Embryonic facial prominence (tissue), 1 donor: Measurements from ENCODE around the gene PAEP.

Experiments
- DNase-seq: peaks from one replicate; pipeline ENCODE4 v3.0.0-alpha.2; 2016; ENCODE audit errors: extremely low spot score

PAEP gene

DNA sequence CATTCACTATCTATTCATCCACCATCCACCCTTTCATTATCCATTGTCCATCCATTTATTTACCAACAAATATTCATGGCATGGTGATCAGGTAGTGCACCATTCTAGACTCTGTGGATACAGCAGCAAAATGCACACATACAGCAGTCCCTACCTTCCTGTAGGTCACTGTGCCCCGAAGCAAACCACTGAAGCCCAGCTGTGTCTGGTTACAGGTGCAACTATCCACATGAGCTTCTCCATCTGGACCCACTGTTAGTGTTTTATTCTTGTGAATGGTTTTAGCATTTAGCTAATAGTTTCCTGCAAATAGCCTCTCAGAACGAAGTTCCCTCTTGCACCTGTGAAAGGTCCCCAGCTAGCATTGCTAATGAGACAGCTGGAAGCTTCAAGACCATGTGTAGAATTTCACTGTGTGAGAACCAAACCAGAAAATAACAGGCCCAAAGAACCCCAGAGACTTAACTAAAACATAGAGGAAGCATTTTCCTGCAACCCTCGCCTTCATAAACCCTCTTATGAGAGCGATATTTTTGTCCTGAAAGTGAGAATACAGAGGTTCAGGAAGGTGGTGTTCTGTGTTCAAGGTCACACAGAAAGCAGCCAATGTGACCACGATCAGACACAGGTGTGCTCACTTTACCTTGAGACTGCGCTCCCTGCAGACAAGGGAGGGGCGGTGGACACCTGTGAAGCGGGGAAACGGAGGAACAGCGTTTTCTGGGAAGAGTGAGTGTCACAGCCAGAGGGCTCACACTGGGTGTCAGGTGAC, 18.5 kb downstream of the PAEP start:
- DNase-seq: no peak

GRCh38 chr9:135580664-135581380, 19.3 kb downstream of the PAEP start:
- DNase-seq: no peak

DNA sequence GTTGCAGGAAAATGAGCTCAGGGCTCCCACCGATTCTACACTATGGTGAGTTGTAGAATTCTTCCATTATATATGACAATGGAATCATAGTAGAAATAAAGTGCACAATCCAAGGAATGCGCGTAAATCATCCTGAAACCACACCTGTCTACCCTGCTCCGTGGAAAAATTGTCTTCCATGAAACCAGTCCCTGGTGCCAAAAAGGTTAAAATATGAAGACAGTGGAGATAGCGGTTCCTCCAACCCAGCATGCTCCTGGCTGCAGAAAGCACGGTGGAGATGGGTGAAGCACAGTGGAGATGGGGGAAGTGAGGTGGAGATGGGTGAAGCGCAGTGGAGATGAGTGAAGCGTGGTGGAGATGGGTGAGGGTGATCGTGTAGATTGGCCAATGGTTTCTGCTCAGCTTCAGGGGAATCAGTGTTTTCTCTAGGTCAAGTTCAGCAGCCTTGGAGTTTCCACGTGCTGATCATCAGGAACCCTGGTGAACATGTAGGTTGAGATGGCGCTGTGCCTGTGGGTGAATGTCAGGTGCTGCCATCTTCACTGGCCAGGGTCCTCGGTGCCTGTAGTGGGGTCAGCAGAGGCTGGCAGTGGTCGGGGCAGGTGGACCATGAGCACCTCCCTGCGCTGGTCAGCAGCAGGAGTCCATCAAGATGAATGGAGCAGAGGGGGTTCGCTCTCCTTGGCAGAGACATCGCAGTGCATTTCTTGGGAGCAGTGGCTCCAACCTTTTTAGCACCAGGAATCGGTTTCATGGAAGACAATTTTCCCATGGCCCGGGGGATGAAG, 20.3 kb downstream of the PAEP start:
- no peak for DNase-seq

DNA sequence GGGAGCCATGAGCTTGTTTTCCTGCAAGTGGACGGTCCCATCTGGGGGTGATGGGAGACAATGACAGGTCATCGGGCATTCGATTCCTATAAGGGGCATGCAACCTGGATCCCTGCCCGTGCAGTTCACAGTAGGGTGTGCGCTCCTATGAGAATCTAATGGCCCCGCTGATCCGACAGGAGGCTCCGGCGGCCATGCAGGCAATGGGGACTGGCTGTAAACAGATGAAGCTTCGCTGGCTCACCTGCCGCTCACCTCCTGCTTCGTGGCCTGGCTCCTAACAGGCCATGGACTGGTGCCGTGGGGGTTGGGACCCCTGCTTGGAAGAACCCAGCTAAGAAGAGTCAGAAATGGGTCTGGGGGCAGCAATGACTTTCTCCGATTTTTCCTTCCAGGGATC, 21.0 kb downstream of the PAEP start:
- DNase-seq: no peak

GRCh38 chr9:135582966-135583687, 21.6 kb downstream of the PAEP start:
- DNase-seq: no peak

DNA sequence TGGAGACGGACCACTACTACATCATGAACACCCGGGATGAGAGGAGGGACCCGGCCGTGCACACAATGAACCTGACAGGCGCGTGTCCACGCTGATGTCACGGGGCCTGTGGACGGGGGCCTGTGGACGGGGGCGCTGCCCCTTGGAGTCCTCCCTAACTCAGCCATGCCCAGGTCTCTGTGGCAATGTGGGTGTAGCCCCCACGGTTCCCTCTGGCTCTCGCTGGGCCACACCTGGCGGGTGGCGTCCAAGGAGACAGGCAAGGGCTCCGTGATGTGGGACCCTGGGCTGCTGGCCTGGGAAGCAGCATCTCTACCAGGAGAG, 22.1 kb downstream of the PAEP start:
- DNase-seq: no peak

DNA sequence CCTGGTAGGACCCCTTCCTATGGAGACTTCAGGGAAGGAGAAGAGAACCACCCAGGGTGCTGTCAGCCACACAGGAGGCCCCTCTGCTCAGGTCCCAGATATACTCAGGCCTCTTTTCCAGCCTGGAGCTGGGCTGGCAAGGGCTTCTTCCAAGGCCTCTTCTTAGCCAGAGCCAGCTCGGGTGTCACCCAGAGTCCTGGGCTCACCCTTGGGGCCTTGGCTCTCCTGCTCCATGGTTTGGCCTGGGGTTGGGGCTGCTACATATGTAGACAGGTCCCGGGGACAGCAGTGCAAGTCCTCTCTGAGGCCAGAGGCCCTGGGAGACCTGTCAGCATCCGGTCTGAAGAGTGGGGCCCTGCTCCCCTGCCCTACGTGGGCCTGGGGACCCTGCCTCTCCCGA, 22.8 kb downstream of the PAEP start:
- no peak for DNase-seq

- DNase-seq: no peak
These were observed 23.4 kb downstream of the PAEP start for GRCh38 chr9:135584934-135585333.

DNA sequence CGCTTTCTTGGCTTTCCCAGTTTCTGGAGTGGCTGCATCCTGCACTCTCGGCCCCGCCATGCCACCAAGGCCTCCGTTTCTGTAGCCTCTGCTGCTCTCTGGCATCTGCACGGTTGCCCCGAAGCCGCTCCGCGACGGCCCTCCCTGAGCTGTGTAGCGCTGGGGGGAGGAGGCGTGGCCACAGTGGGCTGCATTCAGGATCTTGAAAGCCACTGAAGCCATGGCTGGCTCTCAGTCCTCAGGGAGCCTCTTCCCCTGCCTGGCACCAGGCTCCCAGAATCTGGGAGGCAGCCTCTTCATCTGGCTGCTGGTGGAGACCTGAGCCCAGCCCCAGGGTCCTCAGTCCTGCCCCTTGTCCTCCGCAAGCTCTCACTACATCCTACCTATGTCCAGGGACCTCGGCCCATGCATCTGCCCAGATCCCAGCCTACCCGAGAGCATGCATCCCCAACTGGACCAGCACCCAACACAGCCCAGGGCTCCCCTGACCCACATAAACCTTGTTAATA, 25.1 kb downstream of the PAEP start:
- no peak for DNase-seq

GRCh38 chr9:135587658-135588057, 26.1 kb downstream of the PAEP start:
- no peak for DNase-seq

- DNase-seq: no peak
These were observed 26.8 kb downstream of the PAEP start for GRCh38 chr9:135588371-135588770.

DNA sequence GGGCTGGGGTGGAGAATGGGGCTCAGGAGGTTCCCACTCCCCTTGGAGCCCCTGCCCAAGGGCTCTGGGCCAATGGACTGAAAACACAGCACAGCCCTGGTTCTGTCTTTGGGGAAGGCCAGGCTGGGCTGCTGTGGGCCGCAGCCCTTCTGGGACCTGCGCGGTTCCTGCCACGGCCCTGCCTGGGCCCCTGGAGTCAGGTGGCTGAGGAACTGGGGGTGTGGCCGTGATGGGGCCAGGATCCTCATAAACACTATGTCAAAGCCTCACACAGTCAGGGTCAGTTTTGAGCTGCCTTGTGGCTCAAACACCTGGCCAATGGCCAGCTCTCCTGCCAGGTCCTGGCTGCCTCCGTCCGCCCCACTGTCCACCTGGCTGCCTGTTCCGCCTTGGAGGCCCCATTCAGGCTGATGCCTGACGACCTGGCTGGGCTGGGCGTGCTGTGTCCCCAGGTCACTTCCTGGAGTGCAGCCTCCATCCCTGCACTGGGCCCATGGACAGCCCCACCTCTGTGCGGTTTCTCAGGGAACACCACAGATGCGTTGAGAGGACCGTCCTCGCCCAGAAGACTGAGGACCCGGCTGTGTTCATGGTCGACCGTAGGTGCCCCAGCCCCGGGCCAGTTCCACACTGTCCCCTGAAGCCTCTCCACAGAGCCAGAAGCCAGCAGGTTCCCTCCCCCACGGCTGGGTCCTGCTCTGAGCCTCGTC, 27.5 kb downstream of the PAEP start:
- no peak for DNase-seq

DNA sequence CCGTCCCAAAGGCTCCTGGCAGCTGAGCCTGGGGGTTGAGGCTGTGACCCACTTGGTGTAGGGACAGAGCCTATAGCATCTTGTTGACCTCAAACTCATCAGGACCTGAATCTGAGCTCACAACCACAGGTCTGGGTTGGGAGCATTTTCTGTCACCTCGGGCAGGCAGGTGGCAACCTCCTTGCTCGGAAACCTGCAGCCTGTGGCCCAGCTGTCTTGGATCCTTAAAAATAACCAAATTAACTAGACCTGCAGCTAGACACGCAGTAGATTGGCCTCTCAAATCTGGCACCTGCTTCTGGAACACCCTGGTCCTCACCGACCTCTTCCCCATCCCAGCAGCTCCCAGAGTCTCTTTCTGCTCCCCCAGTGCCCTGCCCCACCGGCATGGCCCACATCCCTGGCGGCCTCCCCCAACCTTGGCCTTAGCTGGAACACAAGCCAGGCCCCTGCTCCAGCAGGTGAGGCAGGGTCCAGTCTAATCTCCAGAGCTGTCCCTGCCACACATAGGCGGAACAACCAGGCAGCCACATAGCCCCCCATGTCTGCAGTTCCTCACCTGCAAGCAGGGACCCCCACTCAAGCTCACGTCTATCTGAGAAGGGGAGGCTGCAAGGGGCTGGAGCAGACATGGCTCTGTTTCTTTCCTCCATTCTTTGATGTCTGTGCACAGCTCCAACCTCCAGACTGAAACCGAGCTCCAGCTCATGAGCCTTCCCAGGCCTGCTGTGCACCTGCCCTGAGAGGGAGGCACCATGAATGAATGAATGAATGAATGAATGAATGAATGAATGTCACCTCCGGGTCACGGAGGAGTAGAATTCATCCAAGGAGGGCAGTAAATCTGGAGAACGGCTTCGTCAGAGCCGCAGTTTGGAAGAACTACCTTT, 28.3 kb downstream of the PAEP start:
- DNase-seq: no peak

- no peak for DNase-seq
These were observed 29.0 kb downstream of the PAEP start for GRCh38 chr9:135590486-135591079.

DNA sequence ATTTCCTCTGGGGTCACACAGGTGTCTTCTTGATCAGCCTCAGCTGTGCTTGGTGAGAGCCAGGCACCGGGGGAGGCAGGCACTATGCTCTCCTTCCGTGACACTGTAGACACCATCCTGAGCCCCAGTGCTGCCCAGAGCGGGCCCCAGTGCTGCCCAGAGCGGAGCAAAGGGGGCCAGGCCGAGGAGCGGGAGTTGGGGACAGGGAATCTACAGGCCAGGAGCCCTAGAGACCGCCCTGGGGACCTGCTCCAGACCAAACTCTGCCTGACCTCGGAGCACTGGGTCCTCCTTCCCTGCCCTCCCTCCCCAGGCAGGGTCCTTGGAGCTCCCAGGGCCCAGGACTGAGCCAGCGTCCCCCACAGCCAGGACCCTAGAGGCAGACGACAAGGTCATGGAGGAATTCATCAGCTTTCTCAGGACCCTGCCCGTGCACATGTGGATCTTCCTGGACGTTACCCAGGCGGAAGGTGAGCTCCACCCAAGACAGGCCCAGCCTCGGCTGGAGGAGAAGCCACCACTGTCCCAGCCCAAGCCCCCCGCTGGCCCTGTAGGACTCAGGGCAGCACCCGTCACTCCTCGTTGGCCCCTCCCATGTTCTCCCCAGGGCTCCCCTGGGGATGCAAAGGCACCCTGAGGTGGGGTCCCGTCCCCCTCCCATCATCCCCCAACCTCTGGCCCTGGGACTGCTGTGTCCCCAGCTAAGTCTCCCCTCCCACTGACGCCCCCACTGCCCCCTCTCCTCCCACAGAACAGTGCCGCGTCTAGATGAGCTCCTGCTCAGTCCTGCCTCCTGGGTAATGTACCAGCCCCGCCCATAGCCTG, 30.2 kb downstream of the PAEP start:
- DNase-seq: no peak

- no peak for DNase-seq
These were observed 30.7 kb downstream of the PAEP start for GRCh38 chr9:135592331-135592590.

- no peak for DNase-seq
These were observed 31.1 kb downstream of the PAEP start for GRCh38 chr9:135592625-135593024.

GRCh38 chr9:135596211-135596610, 34.7 kb downstream of the PAEP start:
- DNase-seq: no peak

- no peak for DNase-seq
These were observed 38.8 kb downstream of the PAEP start for GRCh38 chr9:135600296-135600817.
